KBM-7 (cell line): ENCODE data around the gene ISOC1.

Experiments used
- DNase-seq: peaks from one replicate; pipeline ENCODE4 v3.0.0-alpha.2; 2015
- in situ Hi-C: fragments of 300-500 bp; cut with MboI; formaldehyde crosslinking; loops from 2 replicates; pipeline ENCODE4 v1.14.3; 2020; ENCODE audit warnings: low sequenced_read_pairs, low pct_unique_long_range_greater_than_20kb, mixed read lengths

Gene ISOC1

DNA sequence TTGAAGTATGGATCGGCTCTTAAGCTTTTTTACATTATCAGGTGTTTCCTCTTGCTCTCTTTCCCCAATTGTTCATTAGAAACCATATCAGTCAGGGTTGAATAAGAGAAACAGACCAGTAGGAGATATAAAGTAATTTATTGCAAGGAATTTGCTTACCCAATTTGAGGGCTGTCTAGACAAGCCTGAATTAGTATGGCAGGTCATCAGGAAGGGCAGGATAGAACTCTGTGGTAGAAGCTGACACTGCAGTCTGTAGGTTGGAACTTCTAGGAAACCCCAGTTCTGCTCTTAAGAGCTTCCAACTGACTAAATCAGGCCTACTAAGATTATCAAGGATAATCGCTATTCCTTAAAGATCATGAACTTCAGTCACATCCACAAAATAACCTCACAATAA lies 24.3 kb downstream of the ISOC1 start:
- no peak for DNase-seq
- in situ Hi-C loops = no loop called here

DNA sequence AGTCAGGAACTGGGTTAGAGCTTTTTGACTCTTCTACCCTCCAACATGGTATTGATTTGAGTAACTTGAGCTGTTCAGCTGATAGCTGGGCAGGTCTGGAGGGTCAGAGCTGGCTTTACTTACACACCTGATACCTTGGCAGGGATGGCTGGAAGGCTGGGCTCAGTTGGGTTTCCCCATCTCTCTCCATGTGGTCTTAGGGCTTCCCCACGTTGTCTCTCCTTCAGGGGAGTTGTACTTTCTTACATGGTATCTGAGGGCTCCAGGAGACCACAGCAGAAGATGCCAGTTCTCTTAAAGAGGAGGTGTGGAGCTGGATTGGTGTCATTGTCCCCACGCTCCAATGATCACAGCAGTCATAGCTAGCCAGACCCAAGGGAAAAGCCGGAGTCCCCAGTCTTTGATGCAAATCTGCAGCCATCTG lies 25.6 kb downstream of the ISOC1 start:
- in situ Hi-C loops = no loop called here
- DNase-seq = no peak

DNA sequence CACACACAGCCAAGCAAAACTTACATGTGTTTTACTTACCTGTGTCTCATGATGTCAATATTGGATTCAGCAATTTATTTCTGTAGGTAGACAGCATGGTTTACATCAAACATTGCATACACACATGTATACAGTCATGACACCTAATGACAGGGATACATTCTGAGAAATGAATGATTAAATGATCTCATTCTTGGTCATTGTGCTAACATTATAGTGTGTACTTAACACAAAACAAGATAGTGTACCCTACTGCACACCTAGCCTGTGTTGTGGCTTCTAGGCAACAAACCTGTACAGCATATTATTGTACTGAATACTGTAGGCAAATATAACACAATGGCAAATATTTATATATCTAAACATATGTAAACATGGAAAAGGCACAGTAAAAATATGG lies 28.0 kb downstream of the ISOC1 start:
- in situ Hi-C loops = no loop called here
- no peak for DNase-seq

GRCh38 chr5:129124608-129125007 lies 30.1 kb downstream of the ISOC1 start:
- no peak for DNase-seq
- in situ Hi-C loops = no loop called here

GRCh38 chr5:129125819-129126218 lies 31.3 kb downstream of the ISOC1 start:
- in situ Hi-C loops = no loop called here
- no peak for DNase-seq

DNA sequence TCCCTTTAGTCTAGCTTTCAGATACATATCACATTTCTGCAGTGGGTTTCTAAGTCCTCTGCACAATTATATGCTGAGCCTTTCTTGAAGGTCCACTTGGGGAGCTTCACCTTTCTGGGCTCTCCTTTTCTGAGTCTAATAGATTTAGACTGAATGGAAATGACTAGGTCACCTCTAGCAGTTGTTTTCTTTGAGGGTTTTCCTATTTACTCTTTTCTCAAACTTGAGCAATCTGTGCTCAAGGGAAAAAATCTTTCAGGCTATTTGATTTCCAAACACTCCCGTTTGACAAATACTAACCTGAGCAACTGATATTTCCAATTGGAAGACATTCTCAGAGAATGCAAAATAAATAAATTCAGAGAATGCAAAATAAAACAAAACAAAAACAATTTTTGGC lies 39.0 kb downstream of the ISOC1 start:
- in situ Hi-C loops = no loop called here
- DNase-seq = no peak

DNA sequence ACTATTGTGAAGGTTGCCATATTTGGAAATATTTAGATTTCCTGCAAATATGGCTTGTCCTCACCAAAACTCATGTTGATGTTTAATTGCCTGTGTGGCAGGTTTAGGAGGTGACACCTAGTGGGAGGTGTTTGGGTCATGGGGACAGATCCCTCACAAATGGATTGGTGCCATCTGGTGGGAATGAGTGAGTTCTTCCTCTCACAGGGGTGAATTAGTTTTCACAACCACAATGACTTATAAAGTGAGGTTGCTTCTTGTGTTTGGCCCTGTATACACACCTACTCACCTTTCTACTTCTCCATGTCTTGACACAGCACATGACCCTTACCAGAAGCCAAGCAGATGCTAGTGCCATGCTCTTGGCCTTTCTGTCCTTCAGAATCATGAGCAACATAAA lies 41.1 kb downstream of the ISOC1 start:
- DNase-seq = peak; percentile 26
- in situ Hi-C loops = no loop called here

DNA sequence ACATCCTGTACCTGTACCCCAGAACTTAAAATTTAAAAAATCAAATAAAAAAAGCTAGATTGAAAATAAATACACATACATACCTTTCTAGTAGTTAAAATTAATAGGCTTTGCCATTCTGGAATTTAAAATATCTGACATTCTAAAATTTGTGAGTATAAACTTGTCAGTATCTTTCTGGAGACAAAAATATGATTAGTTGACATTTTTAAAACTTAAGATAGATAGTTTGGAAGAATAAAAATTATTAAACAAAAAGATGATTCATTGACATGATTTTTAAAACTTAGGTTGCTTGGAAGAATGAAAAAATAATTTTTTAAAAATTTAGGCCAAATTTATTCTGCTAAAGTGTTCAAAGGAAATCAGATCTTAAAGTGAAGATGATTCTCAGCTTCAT lies 43.1 kb downstream of the ISOC1 start:
- no peak for DNase-seq
- in situ Hi-C loops = no loop called here

- DNase-seq = no peak
- in situ Hi-C loops = no loop called here
Measured at GRCh38 chr5:129141078-129141477, 46.5 kb downstream of the ISOC1 start.

DNA sequence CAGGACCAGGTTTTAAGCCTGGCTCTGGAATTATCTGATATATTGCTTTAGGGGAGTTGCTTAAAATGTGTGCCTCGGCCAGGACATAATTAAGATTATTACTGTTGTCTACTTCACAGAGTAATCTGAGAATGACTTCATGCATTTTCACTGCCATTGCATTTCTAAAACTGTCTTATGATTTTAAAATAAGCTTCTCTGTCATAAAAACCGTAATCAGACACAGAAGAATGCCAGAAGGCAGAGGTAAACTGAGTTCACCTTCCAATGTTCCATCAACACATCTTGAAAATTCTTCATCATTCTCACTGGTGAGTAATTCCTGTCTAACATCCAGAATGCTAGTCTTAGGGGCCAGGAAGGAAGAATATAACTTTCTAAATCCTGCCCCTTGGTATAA lies 47.1 kb downstream of the ISOC1 start:
- no peak for DNase-seq
- in situ Hi-C loops = no loop called here

- DNase-seq = no peak
- in situ Hi-C loops = no loop called here
Measured at GRCh38 chr5:129155876-129156275, 61.3 kb downstream of the ISOC1 start.

DNA sequence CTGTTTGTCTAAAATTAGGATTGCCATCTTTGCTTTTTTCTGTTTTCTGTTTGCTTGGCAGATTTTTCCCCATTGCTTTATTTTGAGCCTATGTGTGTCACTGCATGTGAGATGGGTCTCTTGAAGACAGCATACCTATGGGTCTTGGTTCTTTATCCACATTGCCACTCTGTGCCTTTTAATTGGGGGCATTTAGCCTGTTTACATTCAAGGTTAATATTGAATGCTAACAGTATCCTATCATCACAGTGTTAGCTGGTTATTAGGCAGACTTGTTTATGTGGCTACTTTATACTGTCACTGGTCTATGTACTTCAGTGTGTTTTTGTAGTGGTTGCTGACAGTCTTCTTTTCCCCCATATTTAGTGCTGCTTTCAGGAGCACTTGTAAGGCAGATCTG lies 67.3 kb downstream of the ISOC1 start:
- in situ Hi-C loops = no loop called here
- no peak for DNase-seq
